Panc1 (cell line): ENCODE measurements around the gene CLCN4.

Experiments
- CTCF ChIP-seq: fragments of 450-650 bp; IDR thresholded peaks from 2 replicates; pipeline ENCODE4 v1.5.1; 2017; ENCODE audit warnings: mild to moderate bottlenecking
- POLR2AphosphoS5 ChIP-seq: IDR thresholded peaks from 2 replicates; pipeline ENCODE4 v1.6.1; 2012; ENCODE audit warnings: mild to moderate bottlenecking, low read depth, low read length, moderate library complexity
- REST ChIP-seq, 2 experiments: IDR thresholded peaks; 2 replicates each; pipeline ENCODE4 v1.6.1; 2011 to 2012; ENCODE audit warnings: low read depth in 2 of 2, control low read depth in 1 of 2, low read length in 1 of 2, mild to moderate bottlenecking in 1 of 2, moderate library complexity in 1 of 2; ENCODE audit not compliant: insufficient read depth in 1 of 2

- no peak for TF ChIP-seq CTCF
- TF ChIP-seq POLR2AphosphoS5 = no peak
- no peak for TF ChIP-seq REST (IDR thresholded peaks at IDR 0.05; ENCODE audit: insufficient read depth in 1 of 2, low read depth in 2 of 2, low read length in 1 of 2)
Observed at GRCh38 chrX:10157032-10157341, 212 bp downstream of the CLCN4 start.
